ENCODE measurements around the gene DCAF6.

- TF ChIP-seq CTCF (conservative IDR thresholded peaks at IDR 0.05; ENCODE audit: low read length) (no peak), EZH2phosphoT487 (IDR thresholded peaks at IDR 0.05; ENCODE audit: borderline replicate concordance, low read depth, low read length) (no peak)
Observed at GRCh38 chr1:168005529-168005928, 69.0 kb downstream of the DCAF6 start.
